Activated naive CD8-positive, alpha-beta T cell (primary cell): Measurements from ENCODE around the gene VPS35.

Experiments
- H3K27ac Mint-ChIP-seq: one replicate; pipeline ENCODE4 v1.8.0; 2021; ENCODE audit warnings: mixed read lengths
- H3K27me3 Mint-ChIP-seq: one replicate; pipeline ENCODE4 v1.8.0; 2021; ENCODE audit warnings: mixed read lengths
- H3K36me3 Mint-ChIP-seq: one replicate; pipeline ENCODE4 v1.8.0; 2021; ENCODE audit warnings: mixed read lengths
- H3K4me1 Mint-ChIP-seq: one replicate; pipeline ENCODE4 v1.8.0; 2021; ENCODE audit warnings: low read depth, mixed read lengths
- H3K4me3 Mint-ChIP-seq: one replicate; pipeline ENCODE4 v1.8.0; 2021; ENCODE audit warnings: mild to moderate bottlenecking, mixed read lengths
- H3K9me3 Mint-ChIP-seq: one replicate; pipeline ENCODE4 v1.8.0; 2021; ENCODE audit warnings: low read depth, mixed read lengths

VPS35 gene

DNA sequence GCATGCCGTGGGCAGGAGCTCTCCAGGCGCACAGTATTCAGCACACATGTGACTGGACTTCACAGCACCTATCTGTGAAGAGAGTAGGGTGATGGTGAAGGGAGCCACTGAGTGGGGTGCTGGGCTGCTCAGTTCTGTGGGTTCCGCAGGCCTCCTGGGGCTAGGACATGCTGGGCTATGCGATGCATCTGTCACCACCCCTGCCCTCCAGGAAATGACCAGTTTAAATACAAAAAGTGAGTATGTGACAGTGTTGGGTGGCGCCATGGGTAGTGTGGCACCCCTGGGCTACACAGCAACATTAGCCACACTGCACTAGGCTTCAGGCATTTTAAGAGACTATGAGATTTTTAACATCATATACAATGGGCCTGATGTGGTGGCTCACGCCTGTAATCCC is 30.6 kb upstream of the VPS35 start:
- Mint-ChIP-seq H3K4me3 (no peak overlapping the region), H3K4me1 (no peaks in the 10 kb centered on the region), H3K9me3 (no peaks in the 10 kb centered on the region), H3K36me3 (no peaks in the 10 kb centered on the region), H3K27me3 (no peaks in the 10 kb centered on the region), H3K27ac (no peak overlapping the region)

DNA sequence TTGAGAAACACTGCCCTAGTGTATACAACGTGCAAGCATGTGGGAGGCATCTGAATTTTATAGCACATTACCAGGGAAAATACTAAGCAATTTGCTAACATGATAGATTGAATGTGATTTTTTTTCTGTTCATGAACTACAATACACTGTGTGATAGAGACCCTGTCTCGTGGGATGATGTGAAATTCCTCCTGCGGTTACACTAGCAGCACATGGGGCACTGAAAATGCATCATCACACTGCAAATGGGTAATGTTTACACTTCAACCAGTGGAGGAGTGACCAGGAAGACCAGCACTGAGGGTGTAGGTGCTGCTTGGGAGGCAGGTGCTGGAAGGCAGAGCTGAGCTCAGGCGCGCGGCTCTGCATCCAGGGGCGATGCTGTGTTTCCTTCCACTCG is 29.2 kb upstream of the VPS35 start:
- no peak overlapping the region for H3K27ac Mint-ChIP-seq
- H3K4me3 Mint-ChIP-seq, result no peak overlapping the region
- no peaks in the 10 kb centered on the region for H3K36me3 Mint-ChIP-seq
- no peaks in the 10 kb centered on the region for H3K9me3 Mint-ChIP-seq
- H3K27me3 Mint-ChIP-seq, result no peaks in the 10 kb centered on the region
- H3K4me1 Mint-ChIP-seq, result no peaks in the 10 kb centered on the region

DNA sequence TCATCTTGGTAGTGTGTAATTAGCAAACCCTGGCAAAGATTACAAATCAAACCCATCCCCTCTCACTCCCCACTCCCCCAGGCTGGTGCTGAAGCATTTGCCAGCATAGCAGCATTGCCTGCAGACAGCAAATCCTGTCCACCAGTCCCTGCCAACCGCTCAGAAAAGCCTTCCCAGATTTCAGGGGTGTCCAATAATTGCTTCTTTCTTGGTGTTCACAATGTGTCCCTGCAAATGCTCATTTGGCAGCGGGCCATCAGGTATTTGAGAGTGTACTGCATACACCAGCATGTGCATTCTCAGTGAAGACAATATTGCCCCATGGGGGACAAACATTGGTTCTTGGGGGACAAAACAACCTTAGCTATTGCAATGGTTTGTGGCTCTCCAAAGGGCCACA is 28.7 kb upstream of the VPS35 start:
- Mint-ChIP-seq H3K9me3 (no peaks in the 10 kb centered on the region), H3K27ac (no peak overlapping the region), H3K4me1 (no peaks in the 10 kb centered on the region), H3K36me3 (no peaks in the 10 kb centered on the region), H3K27me3 (no peaks in the 10 kb centered on the region), H3K4me3 (no peak overlapping the region)

- Mint-ChIP-seq H3K9me3 (no peaks in the 10 kb centered on the region), H3K36me3 (no peaks in the 10 kb centered on the region), H3K27me3 (no peaks in the 10 kb centered on the region), H3K4me3 (no peak overlapping the region), H3K27ac (no peak overlapping the region), H3K4me1 (no peaks in the 10 kb centered on the region)
These were observed 26.9 kb upstream of the VPS35 start for GRCh38 chr16:46715769-46716305.

DNA sequence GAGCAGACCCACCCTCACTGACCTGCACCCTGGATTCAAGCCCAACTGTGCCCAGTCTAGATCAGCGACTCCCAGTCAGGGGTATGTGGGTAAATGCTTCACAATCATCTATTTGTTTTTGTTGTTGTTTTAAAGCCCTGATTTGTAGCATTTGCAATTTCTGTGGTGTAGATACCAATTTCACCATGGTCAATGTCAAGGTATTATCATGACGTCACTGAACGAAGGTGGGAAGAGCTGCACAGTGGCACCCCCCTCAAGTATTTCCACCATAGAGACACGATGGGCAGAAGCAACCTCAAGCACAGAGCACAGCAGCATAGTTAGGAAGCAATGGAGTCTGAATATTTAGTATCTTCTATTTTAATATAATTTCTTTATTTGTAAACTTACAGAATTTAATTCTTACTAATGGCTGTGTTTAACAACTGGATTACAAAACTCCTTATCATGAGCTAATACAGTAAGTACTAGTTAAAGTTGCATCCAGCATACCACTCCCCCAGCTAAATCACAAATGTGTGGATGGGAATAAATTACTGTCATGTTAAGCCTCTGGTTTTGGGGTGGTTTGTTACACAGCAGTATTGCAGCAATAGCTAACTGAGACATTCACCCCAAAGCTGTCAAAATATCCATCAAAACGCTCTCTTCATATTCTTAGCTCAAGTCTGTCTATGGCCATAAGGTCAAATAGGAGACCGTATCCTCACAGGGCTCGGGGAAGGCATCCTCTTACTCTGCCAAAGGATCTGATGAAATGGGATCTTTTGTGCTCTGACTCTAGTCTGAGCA is 26.0 kb upstream of the VPS35 start:
- H3K9me3 Mint-ChIP-seq, result no peaks in the 10 kb centered on the region
- no peaks in the 10 kb centered on the region for H3K36me3 Mint-ChIP-seq
- H3K27me3 Mint-ChIP-seq, result no peaks in the 10 kb centered on the region
- no peaks in the 10 kb centered on the region for H3K4me1 Mint-ChIP-seq
- no peak overlapping the region for H3K4me3 Mint-ChIP-seq
- no peak overlapping the region for H3K27ac Mint-ChIP-seq

- Mint-ChIP-seq H3K36me3 (no peaks in the 10 kb centered on the region), H3K4me1 (no peaks in the 10 kb centered on the region), H3K27me3 (no peaks in the 10 kb centered on the region), H3K4me3 (no peak overlapping the region), H3K27ac (no peak overlapping the region), H3K9me3 (no peaks in the 10 kb centered on the region)
These were observed 24.7 kb upstream of the VPS35 start for GRCh38 chr16:46713634-46714033.

GRCh38 chr16:46712911-46713310 is 23.9 kb upstream of the VPS35 start:
- no peaks in the 10 kb centered on the region for H3K27me3 Mint-ChIP-seq
- H3K4me1 Mint-ChIP-seq, result no peaks in the 10 kb centered on the region
- H3K27ac Mint-ChIP-seq, result no peak overlapping the region
- no peaks in the 10 kb centered on the region for H3K9me3 Mint-ChIP-seq
- H3K36me3 Mint-ChIP-seq, result no peaks in the 10 kb centered on the region
- no peak overlapping the region for H3K4me3 Mint-ChIP-seq

DNA sequence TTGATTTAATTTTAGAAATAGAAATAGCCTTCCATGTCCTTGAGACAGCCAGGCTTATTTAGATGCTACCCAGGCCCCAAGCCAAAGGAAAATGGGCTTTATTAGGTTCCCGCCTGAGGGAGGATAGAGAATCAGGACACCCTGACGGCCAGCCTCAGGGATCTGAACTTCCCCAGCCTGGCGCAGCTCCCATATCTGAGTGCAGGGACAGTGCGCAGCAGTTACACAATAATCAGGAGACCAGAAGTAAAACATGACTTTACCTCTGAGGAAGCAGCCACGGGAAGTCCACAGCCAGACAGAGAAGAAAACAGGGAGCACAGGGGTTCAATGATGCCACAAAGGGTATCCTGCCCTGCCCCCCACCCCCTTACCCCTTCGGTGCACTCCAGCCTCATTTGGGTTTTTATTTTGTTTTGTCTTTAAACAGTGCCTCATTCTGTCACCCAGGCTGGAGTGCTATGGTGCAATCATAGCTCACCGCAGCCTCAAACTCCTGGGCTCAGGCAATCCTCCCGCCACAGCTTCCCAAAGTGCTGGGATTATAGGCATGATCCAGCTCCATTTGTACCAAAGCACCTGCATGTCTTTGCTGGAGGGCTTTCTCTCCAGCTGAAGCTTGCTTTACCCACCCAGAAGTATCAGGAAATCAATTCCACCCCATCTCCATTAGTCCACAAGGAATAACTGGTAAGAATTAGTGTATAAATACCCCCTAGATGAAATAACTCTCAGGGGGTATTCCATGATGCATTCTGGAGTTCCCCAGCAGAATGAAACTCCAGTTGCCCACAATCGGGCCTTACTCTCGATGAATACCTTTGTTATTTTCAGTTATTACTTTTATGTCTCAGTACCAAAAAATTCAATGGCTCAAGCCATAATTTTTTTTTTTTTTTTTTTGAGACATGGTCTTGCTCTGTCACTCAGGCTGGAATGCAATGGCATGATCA is 22.4 kb upstream of the VPS35 start:
- Mint-ChIP-seq H3K36me3 (no peaks in the 10 kb centered on the region), H3K27ac (no peak overlapping the region), H3K4me1 (no peaks in the 10 kb centered on the region)

GRCh38 chr16:46709469-46710005 is 20.6 kb upstream of the VPS35 start:
- H3K4me3 Mint-ChIP-seq, result no peak overlapping the region
- no peaks in the 10 kb centered on the region for H3K4me1 Mint-ChIP-seq
- H3K27ac Mint-ChIP-seq, result no peak overlapping the region
- no peaks in the 10 kb centered on the region for H3K36me3 Mint-ChIP-seq
- no peaks in the 10 kb centered on the region for H3K9me3 Mint-ChIP-seq
- no peaks in the 10 kb centered on the region for H3K27me3 Mint-ChIP-seq

More for the DNA sequence above, 22.4 kb upstream of the VPS35 start:
- H3K9me3 Mint-ChIP-seq, result no peaks in the 10 kb centered on the region
- no peaks in the 10 kb centered on the region for H3K27me3 Mint-ChIP-seq
- no peak overlapping the region for H3K4me3 Mint-ChIP-seq

GRCh38 chr16:46706642-46707041 is 17.7 kb upstream of the VPS35 start:
- no peaks in the 10 kb centered on the region for H3K4me1 Mint-ChIP-seq
- H3K27me3 Mint-ChIP-seq, result no peaks in the 10 kb centered on the region
- no peak overlapping the region for H3K27ac Mint-ChIP-seq
- no peak overlapping the region for H3K4me3 Mint-ChIP-seq
- no peaks in the 10 kb centered on the region for H3K9me3 Mint-ChIP-seq
- H3K36me3 Mint-ChIP-seq, result no peaks in the 10 kb centered on the region

DNA sequence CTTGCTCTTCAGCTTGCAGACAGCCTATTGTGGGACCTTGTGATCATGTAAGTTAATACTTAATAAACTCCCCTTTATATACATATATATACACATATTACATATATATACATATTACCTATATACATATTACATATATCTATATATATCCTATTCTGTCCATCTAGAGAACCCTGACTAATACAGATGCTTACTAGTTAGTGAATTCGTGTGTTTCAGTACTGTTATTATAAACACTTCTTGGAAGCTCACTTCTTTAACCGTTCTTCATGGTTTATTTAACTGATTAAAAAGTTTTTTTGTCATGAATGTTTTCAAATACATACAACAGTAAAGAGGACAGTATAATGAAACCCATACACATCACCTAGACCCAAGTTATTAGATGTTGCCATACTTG is 13.1 kb upstream of the VPS35 start:
- H3K4me3 Mint-ChIP-seq, result no peak overlapping the region
- H3K4me1 Mint-ChIP-seq, result no peaks in the 10 kb centered on the region
- peaks cover 4% of the 10 kb centered on the region for H3K36me3 Mint-ChIP-seq
- no peaks in the 10 kb centered on the region for H3K27me3 Mint-ChIP-seq
- no peak overlapping the region for H3K27ac Mint-ChIP-seq
- no peaks in the 10 kb centered on the region for H3K9me3 Mint-ChIP-seq

DNA sequence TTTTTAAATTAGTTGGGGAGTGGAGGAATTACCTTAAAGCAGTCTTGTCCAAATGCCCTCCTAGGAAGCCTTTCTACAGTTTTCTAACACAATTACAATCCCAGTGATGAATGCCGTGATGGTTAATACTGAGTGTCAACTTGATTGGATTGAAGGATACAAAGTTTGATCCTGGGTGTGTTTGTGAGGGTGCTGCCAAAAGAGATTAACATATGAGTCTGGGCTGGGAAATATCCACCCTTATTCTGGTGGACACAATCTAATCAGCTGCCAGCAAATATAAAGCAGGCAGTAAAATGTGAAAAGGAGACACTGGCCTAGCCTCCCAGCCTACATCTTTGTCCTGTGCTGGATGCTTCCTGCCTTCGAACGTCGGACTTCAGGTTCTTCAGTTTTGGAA is 12.6 kb upstream of the VPS35 start:
- Mint-ChIP-seq H3K27me3 (no peaks in the 10 kb centered on the region), H3K36me3 (peaks cover 6% of the 10 kb centered on the region), H3K9me3 (no peaks in the 10 kb centered on the region), H3K4me3 (no peak overlapping the region), H3K27ac (no peak overlapping the region), H3K4me1 (no peaks in the 10 kb centered on the region)

DNA sequence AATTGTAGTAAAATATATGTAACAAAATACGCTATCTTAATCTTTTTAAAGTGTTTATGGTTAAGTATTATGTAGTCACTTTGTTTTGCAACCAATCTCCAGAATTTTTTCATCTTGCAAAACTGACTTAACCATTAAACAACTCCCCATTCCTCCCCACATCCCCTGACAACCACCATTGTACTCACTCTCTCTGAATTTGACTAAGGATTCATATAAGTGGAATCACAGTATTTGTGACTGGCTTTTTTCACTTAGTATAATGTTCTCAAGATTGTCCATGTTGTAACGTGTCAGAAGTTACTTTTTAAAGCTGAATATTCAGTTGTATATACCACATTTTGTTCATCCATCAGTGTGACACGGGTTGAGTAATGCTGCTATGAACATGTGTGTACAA is 11.1 kb upstream of the VPS35 start:
- Mint-ChIP-seq H3K36me3 (peaks cover 11% of the 10 kb centered on the region), H3K27ac (no peak overlapping the region), H3K27me3 (no peaks in the 10 kb centered on the region), H3K9me3 (no peaks in the 10 kb centered on the region), H3K4me1 (no peaks in the 10 kb centered on the region), H3K4me3 (no peak overlapping the region)

DNA sequence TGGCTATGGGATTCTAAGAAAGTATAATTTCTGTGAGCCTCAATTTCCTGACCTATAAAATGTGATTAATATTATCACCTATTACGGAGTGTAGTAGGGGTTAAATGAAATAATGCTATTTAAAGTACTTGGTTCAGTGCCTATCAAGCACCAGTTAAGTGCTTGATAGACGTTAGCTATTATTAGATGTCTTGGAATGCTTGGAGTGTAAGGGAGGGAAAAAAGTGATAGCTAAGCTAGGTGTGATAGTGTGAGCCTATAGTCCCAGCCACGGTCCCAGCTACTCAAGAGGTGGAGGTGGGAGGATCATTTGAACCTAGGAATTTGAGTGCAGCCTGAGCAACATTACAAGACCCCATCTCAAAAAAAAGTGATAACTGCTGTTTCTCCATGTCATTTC is 8.0 kb upstream of the VPS35 start:
- H3K36me3 Mint-ChIP-seq, result peaks cover 15% of the 10 kb centered on the region
- no peak overlapping the region for H3K4me3 Mint-ChIP-seq
- H3K27ac Mint-ChIP-seq, result no peak overlapping the region
- no peaks in the 10 kb centered on the region for H3K27me3 Mint-ChIP-seq
- no peaks in the 10 kb centered on the region for H3K4me1 Mint-ChIP-seq
- no peaks in the 10 kb centered on the region for H3K9me3 Mint-ChIP-seq

GRCh38 chr16:46695937-46696336 is 7.0 kb upstream of the VPS35 start:
- H3K4me3 Mint-ChIP-seq, result no peak overlapping the region
- H3K27me3 Mint-ChIP-seq, result no peaks in the 10 kb centered on the region
- peaks cover 15% of the 10 kb centered on the region for H3K36me3 Mint-ChIP-seq
- H3K9me3 Mint-ChIP-seq, result no peaks in the 10 kb centered on the region
- no peak overlapping the region for H3K27ac Mint-ChIP-seq
- peaks cover 3% of the 10 kb centered on the region for H3K4me1 Mint-ChIP-seq
